Thyroid gland (tissue), 4 donors: ENCODE measurements around the gene EEFSEC. TPM values are rescaled to one million over a fixed set of nuclear protein-coding genes. Genes with fewer than 3 reads are reported as not detected.

ENCODE experiments used
- DNase-seq, 2 donors: peaks; one replicate each; pipeline ENCODE4 v3.0.0-alpha.2; 2019
- H3K27ac ChIP-seq, 3 donors: fragments of 200-600 bp; sonication (generic); 1 replicate in 2 of 3; 2 replicates in 1 of 3; pipeline ENCODE4 v1.5.1; 2016 to 2019; ENCODE audit warnings: mild to moderate bottlenecking in 1 of 3, moderate library complexity in 1 of 3
- H3K27me3 ChIP-seq: fragments of 200-600 bp; sonication (generic); one replicate; pipeline ENCODE4 v1.5.1; 2019
- H3K36me3 ChIP-seq, 2 donors: fragments of 200-600 bp; sonication (generic); one replicate each; pipeline ENCODE4 v1.5.1; 2016 to 2019
- H3K4me1 ChIP-seq, 2 donors: fragments of 200-600 bp; sonication (generic); one replicate each; pipeline ENCODE4 v1.5.1; 2017 to 2019
- H3K4me3 ChIP-seq, 3 donors: fragments of 200-600 bp; sonication (generic); replicated peaks in 1 of 3; 1 replicate in 2 of 3; 2 replicates in 1 of 3; pipeline ENCODE4 v1.5.1; 2016; ENCODE audit warnings: mild to moderate bottlenecking in 1 of 3
- H3K9me3 ChIP-seq: fragments of 200-600 bp; sonication (generic); one replicate; pipeline ENCODE4 v1.5.1; 2017
- CTCF ChIP-seq, 6 experiments: fragments of 200-600 bp in 3 of 6; fragments of 450-650 bp in 3 of 6; sonication (generic) in 3 of 6; IDR thresholded peaks; one replicate each; pipeline ENCODE4 v1.5.1; 2016 to 2019; ENCODE audit warnings: antibody characterized with exemption in 6 of 6, mild to moderate bottlenecking in 2 of 6, inconsistent platforms in 1 of 6, moderate library complexity in 1 of 6
- POLR2A ChIP-seq, 2 donors: fragments of 450-650 bp; IDR thresholded peaks; one replicate each; pipeline ENCODE4 v1.6.1; 2017; ENCODE audit warnings: antibody characterized with exemption in 2 of 2, mild to moderate bottlenecking in 2 of 2, moderate library complexity in 1 of 2
- WGBS, 2 donors: methylation state at CpG; one replicate each; pipeline ENCODE4 v1.1.5; 2017; 5-methylcytosine and 5-hydroxymethylcytosine counted together
- intact Hi-C: fragments of 100-400 bp; cut with DNase I; formaldehyde crosslinking; loops from one replicate; pipeline ENCODE4 v1.15.1; 2023
- total RNA-seq, 4 donors: library from RNA; depleted of rRNA; stranded (reverse); fragments of >200 nt; gene quantifications; one replicate each; pipeline ENCODE4 v1.2.3, GENCODE V29; 2016

The EEFSEC gene
- total RNA-seq, 4 donors from 2014 or later: 13.3 to 26.6 (median 21.7) TPM

GRCh38 chr3:128173200-128173599, 19.9 kb downstream of the EEFSEC start:
- no peak for TF ChIP-seq CTCF (IDR thresholded peaks at IDR 0.05)
- no peak for TF ChIP-seq POLR2A (IDR thresholded peaks at IDR 0.05)
- Histone ChIP-seq H3K9me3 (no peaks in the 10 kb centered on the region), H3K27me3 (no peaks in the 10 kb centered on the region), H3K36me3 (no peaks in the 10 kb centered on the region), H3K27ac (no peak overlapping the region), H3K4me1 (peaks cover 8 to 14% of the 10 kb centered on the region in 2 donors), H3K4me3 (no peak overlapping the region)
- DNase-seq: no peak
- WGBS, 2 donors: 94 to 96% methylated on average over 8 of the region's 8 CpGs
- intact Hi-C loops: loop anchor here (5.0 to 10.0 kb wide), 2 partner anchors 152 to 324 kb away; no protein-coding TSS in a partner anchor

GRCh38 chr3:128173849-128174248, 20.6 kb downstream of the EEFSEC start:
- 73 to 81% methylated on average over 7 of the region's 7 CpGs for WGBS, 2 donors
- Histone ChIP-seq H3K4me3 (no peak overlapping the region), H3K9me3 (no peaks in the 10 kb centered on the region), H3K36me3 (no peaks in the 10 kb centered on the region), H3K4me1 (peaks cover 8 to 14% of the 10 kb centered on the region in 2 donors), H3K27ac (no peak overlapping the region), H3K27me3 (no peaks in the 10 kb centered on the region)
- DNase-seq: no peak
- intact Hi-C loops: loop anchor here (5.0 to 10.0 kb wide), 2 partner anchors 151 to 323 kb away; no protein-coding TSS in a partner anchor
- TF ChIP-seq CTCF (IDR thresholded peaks at IDR 0.05) (no peak), POLR2A (IDR thresholded peaks at IDR 0.05) (no peak)

GRCh38 chr3:128174675-128175590, 21.7 kb downstream of the EEFSEC start:
- intact Hi-C loops: loop anchor here (5.0 to 10.0 kb wide), 3 partner anchors 150 to 322 kb away; no protein-coding TSS in a partner anchor
- 83 to 88% methylated on average over 9 of the region's 9 CpGs for WGBS, 2 donors
- no peaks in the 10 kb centered on the region for H3K27me3 ChIP-seq
- H3K9me3 ChIP-seq: no peaks in the 10 kb centered on the region
- DNase-seq: no peak
- H3K36me3 ChIP-seq: no peaks in the 10 kb centered on the region
- H3K4me3 ChIP-seq: no peak overlapping the region
- H3K27ac ChIP-seq: no peak overlapping the region
- TF ChIP-seq CTCF (IDR thresholded peaks at IDR 0.05): no peak
- no peak for TF ChIP-seq POLR2A (IDR thresholded peaks at IDR 0.05)
- peaks cover 10 to 17% of the 10 kb centered on the region in 2 donors for H3K4me1 ChIP-seq

- H3K4me1 ChIP-seq: peaks cover 11 to 25% of the 10 kb centered on the region in 2 donors
- no peaks in the 10 kb centered on the region for H3K9me3 ChIP-seq
- H3K36me3 ChIP-seq: no peaks in the 10 kb centered on the region
- intact Hi-C loops: loop anchor here (5.0 to 10.0 kb wide), 2 partner anchors 149 to 312 kb away; no protein-coding TSS in a partner anchor
- no peak for TF ChIP-seq POLR2A (IDR thresholded peaks at IDR 0.05)
- TF ChIP-seq CTCF (IDR thresholded peaks at IDR 0.05): no peak
- 93 to 94% methylated on average over 4 to 5 of the region's 5 CpGs for WGBS, 2 donors
- DNase-seq: no peak
- H3K4me3 ChIP-seq: no peak overlapping the region
- no peaks in the 10 kb centered on the region for H3K27me3 ChIP-seq
- H3K27ac ChIP-seq: no peak overlapping the region
Measured at GRCh38 chr3:128175768-128176167, 22.5 kb downstream of the EEFSEC start.
